K562 (cell line): Measurements from ENCODE around the gene E2F7. TPM values are rescaled to one million over a fixed set of nuclear protein-coding genes. Genes with fewer than 3 reads are reported as not detected.
A peak's percentile ranks its signal among the peaks of the same experiment; 100 is the strongest.

Experiments
- ATAC-seq: fragments of 200-7000 bp; cut with Tn5 transposase; 3 replicates; pipeline ENCODE4 v1.9.1; 2020; ENCODE audit warnings: moderate library complexity
- BruUV-seq: library from RNA; stranded (reverse); fragments of 400-500 nt; replicated peaks from 2 replicates; lab custom pipeline; 2021; lab: Mats Ljungman, UMichigan
- CTCF ChIA-PET: fragments of 300-600 bp; formaldehyde crosslinking; extraction: SDS; loops from one replicate; lab custom pipeline; 2021; ENCODE audit warnings: low intra/inter-chr PET ratio; lab: Yijun Ruan, JAX
- POLR2A ChIA-PET: fragments of 300-600, 350-650 bp; sonication (Branson Sonifier 250); formaldehyde crosslinking; extraction: SDS; loops from one replicate; lab custom pipeline; 2021; ENCODE audit warnings: antibody characterized with exemption, inconsistent platforms; lab: Yijun Ruan, JAX
- DNase-seq, 4 experiments: peaks; one replicate each; pipeline versions ENCODE4 v3.0.0 to v3.0.0-alpha.2; 2011 to 2018; ENCODE audit warnings: low spot score in 3 of 4, mixed read lengths in 3 of 4; ENCODE audit errors: extremely low read depth in 1 of 4
- FAIRE-seq: peaks from 2 replicates; lab custom pipeline; 2011; peaks lifted over from hg19 to GRCh38; lab: Jason Lieb, UNC
- H2AFZ ChIP-seq: 2 replicates; pipeline ENCODE4 v1.6.0; 2011; ENCODE audit warnings: low read depth, low read length, control low read depth, inconsistent platforms
- H3K27ac ChIP-seq: fragments of 200-600 bp; 3 replicates; pipeline ENCODE4 v1.8.0; 2011; ENCODE audit warnings: low read depth, mild to moderate bottlenecking, control low read depth, inconsistent platforms, low read length, moderate library complexity, mixed read lengths; ENCODE audit errors: extremely low read depth
- H3K27me3 ChIP-seq, 2 experiments: fragments of 300-600 bp in 1 of 2; 2 replicates in 1 of 2; 3 replicates in 1 of 2; pipeline versions ENCODE4 v1.6.0 to v1.8.0; 2011; ENCODE audit warnings: inconsistent platforms in 2 of 2, low read length in 2 of 2, mild to moderate bottlenecking in 1 of 2, mixed read lengths in 1 of 2, moderate library complexity in 1 of 2; ENCODE audit not compliant: control insufficient read depth in 2 of 2, insufficient read depth in 2 of 2
- H3K36me3 ChIP-seq: fragments of 300-600 bp; 3 replicates; pipeline ENCODE4 v1.8.0; 2011; ENCODE audit warnings: mild to moderate bottlenecking, low read length, inconsistent platforms; ENCODE audit not compliant: control insufficient read depth, insufficient read depth
- H3K4me1 ChIP-seq, 2 experiments: fragments of 200-600 bp in 1 of 2; replicated peaks in 1 of 2; 2 replicates in 1 of 2; 3 replicates in 1 of 2; pipeline versions ENCODE4 v1.5.1 to v1.8.0; 2011; ENCODE audit warnings: inconsistent platforms in 2 of 2, low read length in 2 of 2, mild to moderate bottlenecking in 1 of 2, mixed read lengths in 1 of 2, moderate library complexity in 1 of 2; ENCODE audit not compliant: control insufficient read depth in 2 of 2, insufficient read depth in 2 of 2
- H3K4me2 ChIP-seq: 2 replicates; pipeline ENCODE4 v1.6.1; 2011; ENCODE audit warnings: low read length, control low read depth, inconsistent platforms, mixed read lengths; ENCODE audit not compliant: insufficient read depth
- H3K4me3 ChIP-seq: fragments of 200-600 bp; sonication (generic), shearing (Covaris generic); 2 replicates; pipeline ENCODE4 v1.5.1; 2016; ENCODE audit warnings: control low read depth, inconsistent platforms
- H3K79me2 ChIP-seq: fragments of 200-600 bp; 3 replicates; pipeline ENCODE4 v1.8.0; 2011; ENCODE audit warnings: low read length, inconsistent platforms; ENCODE audit not compliant: control insufficient read depth, insufficient read depth
- H3K9ac ChIP-seq, 2 experiments: 2 replicates each; pipeline versions ENCODE4 v1.6.0 to v1.6.1; 2011; ENCODE audit warnings: low read depth in 2 of 2, low read length in 2 of 2, control low read depth in 1 of 2, inconsistent platforms in 1 of 2, mild to moderate bottlenecking in 1 of 2, mixed read lengths in 1 of 2; ENCODE audit not compliant: insufficient read depth in 1 of 2
- H3K9me1 ChIP-seq: one replicate; pipeline ENCODE4 v1.6.0; 2011; ENCODE audit warnings: inconsistent platforms, mild to moderate bottlenecking, low read length, moderate library complexity; ENCODE audit not compliant: control insufficient read depth, insufficient read depth
- H3K9me3 ChIP-seq: replicated peaks from 2 replicates; pipeline ENCODE4 v1.5.1; 2011; ENCODE audit warnings: low read depth, low read length, inconsistent platforms; ENCODE audit not compliant: control insufficient read depth, insufficient read depth
- H4K20me1 ChIP-seq: replicated peaks from 2 replicates; pipeline ENCODE4 v1.6.1; 2011; ENCODE audit warnings: low read length, inconsistent platforms, mixed read lengths; ENCODE audit not compliant: control insufficient read depth, insufficient read depth
- KHSRP ChIP-seq: fragments of 450-650 bp; IDR thresholded peaks from 2 replicates; pipeline ENCODE4 v1.6.1; 2017
- MAFG ChIP-seq: fragments of 450-650 bp; conservative IDR thresholded peaks from 2 replicates; pipeline ENCODE4 v1.6.1; 2016; ENCODE audit warnings: missing genetic modification characterization, missing compliant biosample characterization
- MAFK ChIP-seq: IDR thresholded peaks from 2 replicates; pipeline ENCODE4 v1.6.1; 2011; ENCODE audit warnings: low read length, improper control_type of control experiment
- NFIX ChIP-seq: fragments of 250-450 bp; sonication (Bioruptor Pico); IDR thresholded peaks from 2 replicates; pipeline ENCODE4 v1.4.0; 2020; ENCODE audit warnings: low read depth, mild to moderate bottlenecking, moderate library complexity
- RAD21 ChIP-seq, 2 experiments: fragments of 250-450 bp in 1 of 2; fragments of 450-650 bp in 1 of 2; sonication (Bioruptor Pico) in 1 of 2; formaldehyde crosslinking in 1 of 2; IDR thresholded peaks in 1 of 2; conservative IDR thresholded peaks in 1 of 2; 2 replicates each; pipeline versions ENCODE4 v1.4.0 to v1.8.0; 2020 to 2022; ENCODE audit warnings: mild to moderate bottlenecking in 2 of 2, moderate library complexity in 1 of 2
- RBFOX2 ChIP-seq: fragments of 200-400 bp; formaldehyde crosslinking; IDR thresholded peaks from 2 replicates; pipeline ENCODE4 v1.6.1; 2017; ENCODE audit warnings: low read depth, mild to moderate bottlenecking, low read length, moderate library complexity
- ZNF212 ChIP-seq: fragments of 450-650 bp; formaldehyde crosslinking; IDR thresholded peaks from 2 replicates; pipeline ENCODE4 v1.4.0; 2020; ENCODE audit warnings: mild to moderate bottlenecking
- ZNF316 ChIP-seq: fragments of 450-650 bp; IDR thresholded peaks from 2 replicates; pipeline ENCODE4 v1.6.1; 2016
- ZNF561 ChIP-seq: fragments of 450-650 bp; formaldehyde crosslinking; conservative IDR thresholded peaks from 2 replicates; pipeline ENCODE4 v1.4.0; 2020; ENCODE audit warnings: mild to moderate bottlenecking, moderate library complexity
- ZSCAN29 ChIP-seq: fragments of 450-650 bp; IDR thresholded peaks from 2 replicates; pipeline ENCODE4 v1.6.1; 2017
- WGBS: fragments of 100-300 bp; shearing (Covaris generic); methylation state at CpG from one replicate; pipeline ENCODE4 v1.1.6; 2016; ENCODE audit warnings: low coverage, mixed read lengths; ENCODE audit not compliant: insufficient coverage; ENCODE audit errors: missing lambda C conversion rate; 5-methylcytosine and 5-hydroxymethylcytosine counted together
- in situ Hi-C: fragments of 300-500 bp; cut with MboI; formaldehyde crosslinking; loops from 4 replicates; pipeline ENCODE4 v1.15.0; 2018; ENCODE audit warnings: inconsistent platforms, mixed read lengths
- intact Hi-C: fragments of 100-400 bp; cut with micrococcal nuclease; formaldehyde crosslinking; loops from 2 replicates; pipeline ENCODE4 v1.14.2; 2022
- polyA plus RNA-seq, 8 experiments: library from polyadenylated mRNA; depleted of rRNA in 4 of 8; stranded (reverse) in 5 of 8; unstranded in 3 of 8; fragments of >200 nt; fragmentation: Nextera tagmentation in 2 of 8; fragmentation: Illumina TruSeq in 1 of 8; extraction: Ambion mirVana in 2 of 8; extraction: Trizol in 1 of 8; gene quantifications; 2 replicates each; pipeline versions ENCODE4 v1.2.1 to v1.2.3, GENCODE V29; 2011 to 2014; ENCODE audit warnings: inconsistent platforms in 1 of 8, missing spikeins in 1 of 8
- total RNA-seq, 7 experiments: library from RNA; depleted of rRNA in 6 of 7; stranded (reverse); fragments of >200 nt in 6 of 7; fragmentation: Illumina TruSeq in 2 of 7; extraction: Trizol in 2 of 7; gene quantifications; 2 replicates each; pipeline versions ENCODE4 v1.2.1 to v1.2.3, GENCODE V29; 2011 to 2021; ENCODE audit warnings: low replicate concordance in 1 of 7
- TF ChIP-seq, protein P1 (sequence below): fragments of 250-450 bp; sonication (Bioruptor Pico); IDR thresholded peaks from 2 replicates; pipeline ENCODE4 v1.5.0; 2021
- TF ChIP-seq, protein P2 (sequence below), 2 experiments: IDR thresholded peaks; 2 replicates each; pipeline ENCODE4 v1.6.1; 2012; ENCODE audit warnings: improper control_type of control experiment in 2 of 2, low read depth in 2 of 2, low read length in 2 of 2, borderline replicate concordance in 1 of 2

The E2F7 gene
- total and polyA plus RNA-seq, 9 of the 15 experiments (the other 6 are each of a cell fraction or from before 2014, with no cell fraction given), result 3.4 to 13.6 (median 8.1) TPM

DNA sequence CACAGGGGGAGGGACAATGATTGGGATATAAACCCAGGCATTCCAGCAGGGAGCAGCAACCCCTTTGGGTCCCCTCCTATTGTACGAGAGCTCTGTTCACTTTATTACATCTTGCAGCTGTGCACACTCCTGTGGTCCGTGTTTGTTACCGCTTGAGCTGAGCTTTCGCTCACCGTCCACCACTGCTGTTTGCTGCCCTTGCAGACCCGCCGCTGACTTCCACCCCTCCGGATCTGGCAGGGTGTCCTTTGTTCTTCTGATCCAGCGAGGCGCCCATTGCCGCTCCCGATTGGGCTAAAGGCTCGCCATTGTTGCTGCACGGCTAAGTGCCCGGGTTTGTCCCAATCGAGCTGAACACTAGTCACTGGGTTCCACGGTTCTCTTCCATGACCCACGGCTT lies 64.1 kb downstream of the E2F7 start:
- ATAC-seq, result peak; percentile 71
- Histone ChIP-seq H3K36me3 (no peaks in the 10 kb centered on the region), H3K4me1 (no peaks in the 10 kb centered on the region; a peak in 1 of 5 replicates), H3K4me2 (peak overlapping the region; percentile 53), H3K79me2 (no peaks in the 10 kb centered on the region), H4K20me1 (no peaks in the 10 kb centered on the region), H2AFZ (peak overlapping the region; percentile 59; the same call in 1 of the 2 replicates), H3K4me3 (0 out of 2 replicates have a peak overlapping the region, but pooled peaks have one; percentile 19), H3K27me3 (peaks cover 0 to 9% of the 10 kb centered on the region in 2 experiments; a peak in 2 of 5 replicates)
- CTCF ChIA-PET, result no interaction called here
- no peak for FAIRE-seq
- in situ Hi-C loops, result loop anchor here (10.0 kb wide), 1 partner anchor 376 kb away; no protein-coding TSS in a partner anchor
- no peak for DNase-seq
- TF ChIP-seq RAD21 (CRISPR knock-in tag; conservative IDR thresholded peaks at IDR 0.05 in 1 of 2, IDR thresholded peaks at IDR 0.05 in 1 of 2) (0 out of 4 replicates have a peak, but pooled peaks of 1 of the 2 experiments have one; percentile 9), RBFOX2 (no peak)
- TF ChIP-seq, all 486 proteins: peak for 1
- Histone ChIP-seq H3K9ac (peak overlapping the region in 1 of 2 experiments; percentile 70; a peak in 1 of 4 replicates), H3K27ac (no peak overlapping the region), H3K9me1 (no peaks in the 10 kb centered on the region), H3K9me3 (no peaks in the 10 kb centered on the region)
- intact Hi-C loops, result no loop called here
- POLR2A ChIA-PET, result no interaction called here
- 1% methylated on average over 18 of the region's 18 CpGs for WGBS
- no TSS peak for BruUV-seq

DNA sequence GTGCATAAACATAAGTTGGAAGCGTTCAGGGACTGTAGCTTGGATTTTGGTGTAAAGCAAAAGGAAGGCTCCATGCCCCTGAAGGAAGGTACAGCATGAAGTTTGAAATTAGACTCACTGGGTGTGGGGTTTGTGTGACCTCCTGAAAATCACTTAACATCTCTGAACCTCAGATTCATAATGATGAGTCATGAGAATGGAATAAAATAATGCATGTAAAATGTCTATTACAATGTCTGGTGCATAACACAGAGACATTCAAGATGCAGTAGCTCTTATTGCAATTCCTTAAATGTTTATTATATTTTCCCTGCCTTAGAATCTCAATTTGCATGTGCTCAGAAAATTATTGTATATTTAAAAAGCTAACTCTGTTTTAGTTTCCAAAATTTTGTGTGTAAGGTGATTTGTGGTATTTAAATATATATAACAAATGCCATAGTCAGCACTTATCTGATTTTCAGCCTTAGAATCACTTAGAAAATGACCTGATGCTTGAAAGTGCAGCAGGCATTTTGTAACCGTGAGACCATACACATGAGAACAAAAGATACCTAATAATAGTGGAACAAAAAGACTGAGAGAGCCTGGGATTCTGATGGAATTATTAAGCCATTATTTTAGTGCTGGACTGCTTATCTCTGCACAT lies 66.3 kb downstream of the E2F7 start:
- POLR2A ChIA-PET, result interaction anchor here (0.6 kb wide), 1 partner anchor 153 kb away, joined by 3 read pairs; no protein-coding TSS in a partner anchor
- 3% methylated on average over 2 of the region's 2 CpGs for WGBS
- in situ Hi-C loops, result no loop called here
- no peak overlapping the region for H3K9ac ChIP-seq
- FAIRE-seq (no peak), ATAC-seq (no peak), DNase-seq (no peak)
- no peaks in the 10 kb centered on the region; a peak in 1 of 5 replicates for H3K4me1 ChIP-seq
- no peak overlapping the region for H3K4me2 ChIP-seq
- H3K9me1 ChIP-seq, result no peaks in the 10 kb centered on the region
- no peak overlapping the region for H2AFZ ChIP-seq
- H3K4me3 ChIP-seq, result no peak overlapping the region
- no peaks in the 10 kb centered on the region for H3K79me2 ChIP-seq
- intact Hi-C loops, result no loop called here
- H3K27ac ChIP-seq, result no peak overlapping the region
- BruUV-seq, result no TSS peak
- no peaks in the 10 kb centered on the region for H3K9me3 ChIP-seq
- CTCF ChIA-PET, result no interaction called here
- peaks cover 0 to 9% of the 10 kb centered on the region in 2 experiments; a peak in 2 of 5 replicates for H3K27me3 ChIP-seq
- H3K36me3 ChIP-seq, result no peaks in the 10 kb centered on the region
- H4K20me1 ChIP-seq, result no peaks in the 10 kb centered on the region
- TF ChIP-seq MAFG (0 out of 2 replicates have a peak, but pooled peaks have one; percentile 23), ZNF561 (no peak), ZSCAN29 (no peak), NFIX (CRISPR knock-in tag) (no peak), ZNF212 (CRISPR knock-in tag) (no peak), ZNF316 (peak; percentile 60; the same call in 1 of the 2 replicates), MAFK (peak; percentile 60; the same call in 1 of the 2 replicates), KHSRP (no peak)
- TF ChIP-seq, protein P1, sequence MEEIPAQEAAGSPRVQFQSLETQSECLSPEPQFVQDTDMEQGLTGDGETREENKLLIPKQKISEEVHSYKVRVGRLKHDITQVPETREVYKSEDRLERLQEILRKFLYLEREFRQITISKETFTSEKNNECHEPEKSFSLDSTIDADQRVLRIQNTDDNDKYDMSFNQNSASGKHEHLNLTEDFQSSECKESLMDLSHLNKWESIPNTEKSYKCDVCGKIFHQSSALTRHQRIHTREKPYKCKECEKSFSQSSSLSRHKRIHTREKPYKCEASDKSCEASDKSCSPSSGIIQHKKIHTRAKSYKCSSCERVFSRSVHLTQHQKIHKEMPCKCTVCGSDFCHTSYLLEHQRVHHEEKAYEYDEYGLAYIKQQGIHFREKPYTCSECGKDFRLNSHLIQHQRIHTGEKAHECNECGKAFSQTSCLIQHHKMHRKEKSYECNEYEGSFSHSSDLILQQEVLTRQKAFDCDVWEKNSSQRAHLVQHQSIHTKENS (CRISPR knock-in tag), result no peak
- TF ChIP-seq, protein P2, sequence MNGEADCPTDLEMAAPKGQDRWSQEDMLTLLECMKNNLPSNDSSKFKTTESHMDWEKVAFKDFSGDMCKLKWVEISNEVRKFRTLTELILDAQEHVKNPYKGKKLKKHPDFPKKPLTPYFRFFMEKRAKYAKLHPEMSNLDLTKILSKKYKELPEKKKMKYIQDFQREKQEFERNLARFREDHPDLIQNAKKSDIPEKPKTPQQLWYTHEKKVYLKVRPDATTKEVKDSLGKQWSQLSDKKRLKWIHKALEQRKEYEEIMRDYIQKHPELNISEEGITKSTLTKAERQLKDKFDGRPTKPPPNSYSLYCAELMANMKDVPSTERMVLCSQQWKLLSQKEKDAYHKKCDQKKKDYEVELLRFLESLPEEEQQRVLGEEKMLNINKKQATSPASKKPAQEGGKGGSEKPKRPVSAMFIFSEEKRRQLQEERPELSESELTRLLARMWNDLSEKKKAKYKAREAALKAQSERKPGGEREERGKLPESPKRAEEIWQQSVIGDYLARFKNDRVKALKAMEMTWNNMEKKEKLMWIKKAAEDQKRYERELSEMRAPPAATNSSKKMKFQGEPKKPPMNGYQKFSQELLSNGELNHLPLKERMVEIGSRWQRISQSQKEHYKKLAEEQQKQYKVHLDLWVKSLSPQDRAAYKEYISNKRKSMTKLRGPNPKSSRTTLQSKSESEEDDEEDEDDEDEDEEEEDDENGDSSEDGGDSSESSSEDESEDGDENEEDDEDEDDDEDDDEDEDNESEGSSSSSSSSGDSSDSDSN (IDR thresholded peaks at IDR 0.05; ENCODE audit: borderline replicate concordance in 1 of 2, low read depth in 2 of 2, low read length in 2 of 2), result no peak
